DOHH2 (cell line): Measurements from ENCODE around the gene OR2W3.

ENCODE experiments used
- H3F3A ChIP-seq: fragments of 200-600 bp; sonication (generic), shearing (Covaris generic); 2 replicates; pipeline ENCODE4 v1.6.0; 2016; ENCODE audit warnings: antibody characterized with exemption, mild to moderate bottlenecking; ENCODE audit not compliant: control insufficient read depth, insufficient read depth
- H3K27ac ChIP-seq: fragments of 200-600 bp; sonication (generic); 2 replicates; pipeline ENCODE4 v1.5.1; 2014; ENCODE audit warnings: low read depth, mild to moderate bottlenecking, low read length, moderate library complexity
- H3K27me3 ChIP-seq: fragments of 200-600 bp; sonication (generic); 2 replicates; pipeline ENCODE4 v1.6.1; 2014; ENCODE audit warnings: mild to moderate bottlenecking, low read length, mixed read lengths; ENCODE audit not compliant: control insufficient read depth
- H3K36me3 ChIP-seq: fragments of 200-600 bp; sonication (generic); 2 replicates; pipeline ENCODE4 v1.6.1; 2014; ENCODE audit warnings: mild to moderate bottlenecking, low read length, moderate library complexity, mixed read lengths; ENCODE audit not compliant: control insufficient read depth
- H3K4me1 ChIP-seq: fragments of 200-600 bp; sonication (generic); 2 replicates; pipeline ENCODE4 v1.6.1; 2014; ENCODE audit warnings: mild to moderate bottlenecking, low read length, mixed read lengths; ENCODE audit not compliant: control insufficient read depth
- H3K4me2 ChIP-seq: fragments of 200-600 bp; sonication (generic); 2 replicates; pipeline ENCODE4 v1.6.0; 2014; ENCODE audit warnings: mild to moderate bottlenecking, low read length, moderate library complexity
- H3K4me3 ChIP-seq: fragments of 200-600 bp; sonication (generic); 2 replicates; pipeline ENCODE4 v1.5.1; 2014; ENCODE audit warnings: mild to moderate bottlenecking, low read length, mixed read lengths
- H3K79me2 ChIP-seq: fragments of 200-600 bp; sonication (generic); 2 replicates; pipeline ENCODE4 v1.6.1; 2014; ENCODE audit warnings: mild to moderate bottlenecking, low read length, mixed read lengths; ENCODE audit not compliant: control insufficient read depth
- H3K9me2 ChIP-seq: fragments of 200-600 bp; sonication (generic); replicated peaks from 2 replicates; pipeline ENCODE4 v1.6.1; 2014; ENCODE audit warnings: mild to moderate bottlenecking, low read length, mixed read lengths; ENCODE audit not compliant: control insufficient read depth
- H3K9me3 ChIP-seq: fragments of 200-600 bp; sonication (generic); 2 replicates; pipeline ENCODE4 v1.6.1; 2014; ENCODE audit warnings: antibody characterized with exemption, low read length, mixed read lengths; ENCODE audit not compliant: control insufficient read depth, insufficient read depth
- H4K20me1 ChIP-seq: fragments of 200-600 bp; sonication (generic); 2 replicates; pipeline ENCODE4 v1.6.0; 2014; ENCODE audit warnings: low read depth, mild to moderate bottlenecking, antibody characterized with exemption, low read length, moderate library complexity; ENCODE audit not compliant: control insufficient read depth, insufficient read depth
- EZH2phosphoT487 ChIP-seq: fragments of 200-600 bp; sonication (generic); IDR thresholded peaks from 2 replicates; pipeline ENCODE4 v1.6.1; 2017; ENCODE audit warnings: borderline replicate concordance, mild to moderate bottlenecking, antibody characterized with exemption, low read length, moderate library complexity, mixed read lengths
- TF ChIP-seq, protein P1 (sequence below): fragments of 200-600 bp; sonication (generic); IDR thresholded peaks from one replicate; pipeline ENCODE4 v1.5.1; 2014; ENCODE audit warnings: antibody characterized with exemption, mild to moderate bottlenecking, low read depth, low read length; ENCODE audit not compliant: poor library complexity, severe bottlenecking

The OR2W3 gene

DNA sequence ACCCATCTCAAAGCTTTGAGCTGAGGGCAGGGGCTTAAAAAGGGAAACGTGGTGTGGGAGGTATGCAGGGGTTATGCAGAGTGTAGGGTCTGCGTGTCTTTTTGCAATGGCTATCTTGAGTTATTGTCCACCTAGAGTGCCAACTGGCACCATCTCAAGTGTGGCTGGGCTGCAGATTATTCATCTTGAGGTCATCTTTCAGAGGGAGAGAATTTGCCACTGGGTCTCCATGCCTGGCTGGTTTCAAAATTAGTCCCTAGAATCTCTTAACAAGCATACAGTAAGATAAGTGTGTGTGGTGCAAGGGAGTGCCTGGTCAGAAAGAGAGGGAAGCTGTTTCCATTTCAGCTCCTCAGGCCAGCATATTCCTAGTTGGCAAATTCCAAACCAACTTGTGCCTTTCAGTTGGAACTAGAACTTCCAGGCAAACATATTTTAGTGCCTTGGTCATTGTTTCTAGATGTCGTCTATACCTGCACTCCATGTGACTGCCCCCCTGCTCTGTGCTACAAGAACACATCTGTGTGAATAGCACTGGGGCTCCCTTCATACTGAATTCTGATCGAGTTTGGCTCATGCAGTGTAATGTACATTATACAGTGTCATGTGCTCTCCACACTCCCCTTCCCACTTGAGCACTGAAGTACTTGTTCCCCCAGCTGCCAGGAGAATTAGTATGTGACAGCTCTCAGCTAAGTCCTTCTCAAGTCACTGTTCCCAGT is 19.7 kb downstream of the OR2W3 start:
- H3K36me3 ChIP-seq = no peaks in the 10 kb centered on the region
- H3K4me1 ChIP-seq = peaks cover 20% of the 10 kb centered on the region
- H3K9me3 ChIP-seq = peaks cover 3% of the 10 kb centered on the region; the same call in 1 of the 2 replicates
- TF ChIP-seq, protein P1, sequence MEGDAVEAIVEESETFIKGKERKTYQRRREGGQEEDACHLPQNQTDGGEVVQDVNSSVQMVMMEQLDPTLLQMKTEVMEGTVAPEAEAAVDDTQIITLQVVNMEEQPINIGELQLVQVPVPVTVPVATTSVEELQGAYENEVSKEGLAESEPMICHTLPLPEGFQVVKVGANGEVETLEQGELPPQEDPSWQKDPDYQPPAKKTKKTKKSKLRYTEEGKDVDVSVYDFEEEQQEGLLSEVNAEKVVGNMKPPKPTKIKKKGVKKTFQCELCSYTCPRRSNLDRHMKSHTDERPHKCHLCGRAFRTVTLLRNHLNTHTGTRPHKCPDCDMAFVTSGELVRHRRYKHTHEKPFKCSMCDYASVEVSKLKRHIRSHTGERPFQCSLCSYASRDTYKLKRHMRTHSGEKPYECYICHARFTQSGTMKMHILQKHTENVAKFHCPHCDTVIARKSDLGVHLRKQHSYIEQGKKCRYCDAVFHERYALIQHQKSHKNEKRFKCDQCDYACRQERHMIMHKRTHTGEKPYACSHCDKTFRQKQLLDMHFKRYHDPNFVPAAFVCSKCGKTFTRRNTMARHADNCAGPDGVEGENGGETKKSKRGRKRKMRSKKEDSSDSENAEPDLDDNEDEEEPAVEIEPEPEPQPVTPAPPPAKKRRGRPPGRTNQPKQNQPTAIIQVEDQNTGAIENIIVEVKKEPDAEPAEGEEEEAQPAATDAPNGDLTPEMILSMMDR = no peak
- TF ChIP-seq EZH2phosphoT487 = no peak
- H3K27me3 ChIP-seq = no peaks in the 10 kb centered on the region
- H3K9me2 ChIP-seq = no peaks in the 10 kb centered on the region
- H4K20me1 ChIP-seq = no peaks in the 10 kb centered on the region
- no peaks in the 10 kb centered on the region for H3K79me2 ChIP-seq
- no peak overlapping the region for H3K4me2 ChIP-seq
- H3K27ac ChIP-seq = no peak overlapping the region
- H3K4me3 ChIP-seq = no peak overlapping the region
- no peaks in the 10 kb centered on the region for H3F3A ChIP-seq

DNA sequence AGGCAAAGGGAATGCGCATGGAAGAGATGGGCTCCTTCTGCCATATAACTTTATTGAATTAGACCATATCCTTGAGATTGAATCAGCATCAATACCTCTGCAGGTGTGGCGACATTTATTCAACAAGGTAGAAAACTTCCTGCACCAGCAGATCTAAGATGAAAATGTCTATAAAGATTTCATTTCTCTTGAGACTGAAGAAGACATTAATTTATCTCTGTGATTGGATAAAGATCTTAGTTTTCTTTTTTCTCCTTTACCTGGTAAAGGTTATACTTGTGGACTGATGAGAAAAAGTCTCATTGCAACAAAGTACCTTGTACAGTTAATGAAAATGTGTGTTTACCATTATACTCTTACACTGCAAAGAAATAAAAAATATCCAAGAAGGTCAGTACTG is 24.6 kb downstream of the OR2W3 start, which contains the start of gene OR2T8:
Gene OR2T8 (plus strand): TSS at position 301 of the 400 bp plus-strand sequence. CDS start 766 bp downstream, outside the sequence.
- no peaks in the 10 kb centered on the region for H3K36me3 ChIP-seq
- no peaks in the 10 kb centered on the region for H4K20me1 ChIP-seq
- no peak within 1 kb of the TSS for H3K4me2 ChIP-seq
- no peaks in the 10 kb centered on the region for H3F3A ChIP-seq
- H3K9me3 ChIP-seq = no peaks in the 10 kb centered on the region
- no peak within 1 kb of the TSS for H3K27ac ChIP-seq
- no peak within 1 kb of the TSS for H3K4me3 ChIP-seq
- no peaks in the 10 kb centered on the region for H3K27me3 ChIP-seq
- H3K79me2 ChIP-seq = no peaks in the 10 kb centered on the region
- TF ChIP-seq EZH2phosphoT487 = no peak
- TF ChIP-seq, protein P1 = no peak
- no peaks in the 10 kb centered on the region; the same call in 1 of the 2 replicates for H3K4me1 ChIP-seq
- H3K9me2 ChIP-seq = no peaks in the 10 kb centered on the region

DNA sequence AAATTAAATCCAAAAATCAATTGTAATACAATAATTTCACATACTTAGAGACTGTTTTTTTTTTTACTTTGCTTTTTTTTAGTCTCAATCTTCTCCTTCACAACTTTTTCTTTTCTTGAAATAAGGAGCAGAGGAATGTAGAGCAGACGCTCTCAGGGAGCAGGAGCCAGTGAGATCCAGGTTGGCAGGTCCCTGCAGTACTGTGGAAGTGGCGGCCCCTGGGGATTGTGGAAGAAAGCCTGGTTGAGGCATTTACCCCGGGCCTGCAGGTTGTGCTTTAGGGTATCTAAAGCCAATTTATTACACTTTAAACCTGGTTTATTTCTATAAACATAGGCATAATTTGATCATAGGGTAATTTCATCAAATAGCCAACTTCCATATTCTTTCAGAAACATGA is 28.6 kb downstream of the OR2W3 start:
- Histone ChIP-seq H3F3A (no peaks in the 10 kb centered on the region), H3K27ac (no peak overlapping the region), H3K4me1 (no peaks in the 10 kb centered on the region), H3K36me3 (no peaks in the 10 kb centered on the region), H3K9me2 (no peaks in the 10 kb centered on the region), H3K27me3 (no peaks in the 10 kb centered on the region), H3K4me3 (no peak overlapping the region), H3K9me3 (no peaks in the 10 kb centered on the region), H4K20me1 (no peaks in the 10 kb centered on the region), H3K4me2 (no peak overlapping the region), H3K79me2 (no peaks in the 10 kb centered on the region)
- TF ChIP-seq, protein P1 = no peak
- no peak for TF ChIP-seq EZH2phosphoT487
